ENCODE measurements around the gene KLK4. TPM values are rescaled to one million over a fixed set of nuclear protein-coding genes. Genes with fewer than 3 reads are reported as not detected.
A peak's percentile ranks its signal among the peaks of the same experiment; 100 is the strongest.
"Not testable (repeated sequence)": the region's sequence is repeated elsewhere in the genome, so short reads cannot be mapped to it uniquely, and the experiment has no call there.

Gene KLK4
- total RNA-seq, 2 donors from 2014 or later = not detected

- peak; percentile 79 to 96 for ATAC-seq
- peak; percentile 71 for DNase-seq
- intact Hi-C loops (cut with DNase I) = loop anchor here in 1 of 2 donors (10.0 kb wide), 2 partner anchors 388 to 558 kb away; partner anchors contain the start of gene NAPSA
Observed at GRCh38 chr19:50922317-50922853, 11.2 kb upstream of the KLK4 start.

GRCh38 chr19:50921426-50922316 is 10.5 kb upstream of the KLK4 start:
- intact Hi-C loops (cut with DNase I) = loop anchor here in 1 of 2 donors (10.0 kb wide), 2 partner anchors 387 to 557 kb away; partner anchors contain the start of gene NAPSA
- ATAC-seq = no peak
- DNase-seq = no peak

DNA sequence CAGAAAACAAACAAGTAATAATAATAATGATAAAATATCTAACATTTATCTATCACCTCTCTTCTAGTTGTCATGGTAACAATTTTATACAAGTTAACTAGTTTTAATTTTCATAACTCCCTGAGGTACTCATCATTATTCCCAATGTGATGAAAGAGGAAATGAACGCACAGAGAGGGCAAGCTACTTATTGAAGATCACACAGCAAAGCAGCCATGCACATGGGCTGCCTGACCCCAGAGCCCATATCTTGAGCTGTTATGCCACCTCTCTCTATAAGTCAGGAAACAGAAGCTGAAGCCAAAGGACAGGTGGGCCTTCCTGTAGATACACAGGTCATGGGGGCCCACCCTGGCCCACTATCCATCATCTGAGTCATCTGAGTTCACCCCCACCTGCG is 4.9 kb upstream of the KLK4 start:
- no peak for ATAC-seq
- intact Hi-C loops (cut with DNase I) = no loop called here
- DNase-seq = no peak

DNA sequence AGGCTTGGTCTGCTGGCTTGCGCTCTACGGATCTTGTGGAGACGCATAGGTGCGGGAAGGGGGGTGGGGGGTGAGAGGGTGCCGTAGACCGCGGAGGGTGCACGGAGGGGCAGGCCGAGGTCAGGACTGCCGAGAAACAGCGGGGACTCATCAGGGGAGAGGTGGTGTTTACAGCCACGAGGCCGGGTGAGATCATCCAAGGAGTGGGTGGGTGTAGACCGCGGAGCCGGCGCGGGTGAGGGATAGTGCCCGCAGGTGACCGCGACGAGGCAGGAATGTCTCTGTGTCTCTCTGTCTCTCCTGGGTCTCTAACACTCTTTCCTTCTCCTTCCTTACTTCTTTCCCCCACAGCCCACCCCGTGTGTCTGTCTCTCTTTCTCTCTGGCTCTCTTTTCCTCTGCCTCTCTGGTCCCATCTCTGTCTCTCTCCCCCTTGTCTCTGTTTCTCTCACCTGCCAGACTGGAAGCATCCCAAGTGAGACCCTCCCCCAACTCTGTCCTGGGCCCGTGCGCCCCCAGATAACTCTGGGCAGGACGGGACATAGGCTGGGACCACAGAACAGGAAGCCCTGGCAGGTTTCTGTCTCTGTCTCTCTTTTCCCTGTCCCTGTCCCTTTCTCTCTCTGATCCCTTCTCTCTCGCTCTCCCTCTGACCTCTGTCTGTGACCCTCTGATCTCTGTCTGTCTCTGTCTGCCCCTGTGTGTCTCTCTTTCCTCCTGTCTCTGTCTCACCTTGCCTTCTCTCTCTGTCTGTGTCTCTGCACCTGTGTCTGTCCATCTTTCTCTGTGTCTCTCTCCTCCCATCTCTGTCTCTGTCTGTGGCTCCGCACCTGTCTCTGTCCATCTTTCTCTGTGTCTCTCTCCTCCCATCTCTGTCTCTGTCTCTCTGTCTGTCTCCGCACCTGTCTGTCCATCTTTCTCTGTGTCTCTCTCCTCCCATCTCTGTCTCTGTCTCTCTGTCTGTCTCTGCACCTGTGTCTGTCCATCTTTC is 1.8 kb upstream of the KLK4 start:
- ATAC-seq (no peak), DNase-seq (no peak)
- intact Hi-C loops (cut with DNase I) = no loop called here

GRCh38 chr19:50912102-50912599 is 956 bp upstream of the KLK4 start:
- DNase-seq (no peak), ATAC-seq (no peak)
- intact Hi-C loops (cut with DNase I) = no loop called here

DNA sequence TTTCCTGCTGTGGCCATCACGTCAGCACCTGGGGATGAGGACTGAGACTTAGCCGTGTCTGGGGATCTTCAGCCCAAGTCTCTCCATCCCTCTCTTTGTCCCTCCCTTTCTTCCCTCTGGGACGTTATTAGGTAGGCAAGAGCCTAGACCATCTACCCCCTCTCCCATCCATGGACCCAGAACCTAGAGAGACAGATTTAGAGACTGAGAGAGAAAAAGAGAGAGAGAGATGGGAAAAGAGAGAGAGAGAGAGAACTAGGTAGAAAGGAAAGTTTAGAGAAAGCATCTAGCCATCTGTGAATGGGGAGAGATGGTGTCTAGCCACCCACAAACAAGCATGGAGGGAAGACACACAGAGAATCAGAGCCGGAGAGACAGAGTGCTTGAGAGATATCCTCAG is 473 bp downstream of the KLK4 start:
- no peak for DNase-seq
- intact Hi-C loops (cut with DNase I) = no loop called here

GRCh38 chr19:50909240-50910070 is 1.7 kb downstream of the KLK4 start:
- intact Hi-C loops (cut with DNase I) = no loop called here
- peak in 1 of 2 donors; percentile 86 for ATAC-seq

More for the DNA sequence above, 473 bp downstream of the KLK4 start:
- ATAC-seq = no peak

GRCh38 chr19:50908336-50908735 is 2.9 kb downstream of the KLK4 start:
- ATAC-seq (no peak), DNase-seq (no peak)
- intact Hi-C loops (cut with DNase I) = no loop called here

More at GRCh38 chr19:50909240-50910070, 1.7 kb downstream of the KLK4 start:
- peak; percentile 37 for DNase-seq

DNA sequence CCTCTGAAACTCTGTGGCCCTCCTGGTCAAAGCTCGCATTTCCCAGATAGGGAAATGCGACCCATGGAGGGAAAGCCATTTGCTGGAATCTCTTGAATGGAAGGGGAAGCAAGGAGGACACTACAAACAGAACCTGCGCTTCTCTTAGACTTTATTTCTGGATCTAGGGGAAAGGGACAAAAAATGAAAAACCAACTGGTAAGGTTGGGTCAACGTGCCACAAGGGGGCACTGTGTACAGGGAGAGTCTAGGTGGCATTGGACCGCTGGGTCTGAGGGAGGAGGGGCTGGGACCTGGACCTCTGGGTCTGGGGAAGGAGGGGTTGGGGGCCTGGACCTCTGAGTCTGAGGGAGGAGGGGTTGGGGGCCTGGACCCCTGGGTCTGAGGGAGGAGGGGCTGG is 5.0 kb downstream of the KLK4 start:
- ATAC-seq (peak in 1 of 2 donors; percentile 24), DNase-seq (no peak)
- intact Hi-C loops (cut with DNase I) = no loop called here

DNA sequence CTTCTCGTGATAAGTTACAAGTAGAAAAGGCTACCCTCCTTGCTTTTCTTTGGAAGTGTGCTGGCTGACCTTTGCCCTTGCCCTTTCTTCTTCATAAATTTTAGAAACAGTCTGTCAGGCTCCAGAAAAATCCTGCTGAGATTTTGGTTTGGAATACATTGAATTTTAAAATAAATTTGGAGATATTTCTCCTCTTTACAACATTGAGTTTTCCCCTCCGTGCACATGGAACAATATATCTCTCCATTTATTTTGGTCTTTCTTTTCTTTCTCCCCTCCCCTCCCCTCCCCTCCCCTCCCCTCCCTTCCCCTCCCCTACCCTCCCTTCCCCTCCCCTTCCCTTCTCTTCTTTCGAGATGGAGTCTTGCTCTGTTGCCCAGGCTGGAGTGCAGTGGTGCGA is 8.6 kb downstream of the KLK4 start:
- DNase-seq (no peak), ATAC-seq (no peak)
- intact Hi-C loops (cut with DNase I) = no loop called here

- no peak for DNase-seq
- intact Hi-C loops (cut with DNase I) = no loop called here
- ATAC-seq = no peak
Observed at GRCh38 chr19:50899569-50899968, 11.6 kb downstream of the KLK4 start.

- intact Hi-C loops (cut with DNase I) = no loop called here
- ATAC-seq (no peak), DNase-seq (no peak)
Observed at GRCh38 chr19:50898018-50898417, 13.2 kb downstream of the KLK4 start.

- DNase-seq = no peak
- no peak for ATAC-seq
- intact Hi-C loops (cut with DNase I) = no loop called here
Observed at GRCh38 chr19:50897612-50898011, 13.6 kb downstream of the KLK4 start.

- intact Hi-C loops (cut with DNase I) = no loop called here
- ATAC-seq = no peak
- no peak for DNase-seq
Observed at GRCh38 chr19:50897191-50897607, 14.0 kb downstream of the KLK4 start.

DNA sequence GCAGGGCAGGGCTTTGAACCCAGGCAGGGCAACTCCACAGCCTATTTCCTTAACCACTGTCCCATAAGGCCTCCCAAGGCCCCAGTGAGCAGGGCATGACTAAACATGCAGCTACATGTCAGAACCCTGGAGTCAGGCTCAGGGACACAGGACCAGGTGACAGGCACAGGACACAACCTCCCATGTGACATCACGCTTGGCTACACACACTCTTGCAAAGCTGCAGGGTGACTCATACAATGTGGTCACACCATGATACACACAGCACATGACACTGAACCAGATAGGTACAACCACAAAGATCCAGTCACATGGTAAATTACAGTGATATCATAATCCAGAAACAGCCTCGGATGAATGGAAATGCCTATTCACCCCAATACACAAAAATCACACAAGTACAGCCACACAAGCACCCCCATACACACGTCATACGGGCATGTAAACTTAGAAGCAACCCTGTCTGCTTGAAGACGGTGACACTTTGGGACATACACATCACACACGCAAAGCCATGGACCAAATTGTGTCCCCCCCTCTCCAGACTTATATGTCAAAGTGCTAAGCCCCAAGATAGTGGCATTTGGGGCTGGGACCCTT is 14.5 kb downstream of the KLK4 start:
- DNase-seq (no peak), ATAC-seq (no peak)
- intact Hi-C loops (cut with DNase I) = no loop called here

- intact Hi-C loops (cut with DNase I); DNase-seq; ATAC-seq: not testable (repeated sequence)
Observed at GRCh38 chr19:50896089-50896590, 15.1 kb downstream of the KLK4 start.

DNA sequence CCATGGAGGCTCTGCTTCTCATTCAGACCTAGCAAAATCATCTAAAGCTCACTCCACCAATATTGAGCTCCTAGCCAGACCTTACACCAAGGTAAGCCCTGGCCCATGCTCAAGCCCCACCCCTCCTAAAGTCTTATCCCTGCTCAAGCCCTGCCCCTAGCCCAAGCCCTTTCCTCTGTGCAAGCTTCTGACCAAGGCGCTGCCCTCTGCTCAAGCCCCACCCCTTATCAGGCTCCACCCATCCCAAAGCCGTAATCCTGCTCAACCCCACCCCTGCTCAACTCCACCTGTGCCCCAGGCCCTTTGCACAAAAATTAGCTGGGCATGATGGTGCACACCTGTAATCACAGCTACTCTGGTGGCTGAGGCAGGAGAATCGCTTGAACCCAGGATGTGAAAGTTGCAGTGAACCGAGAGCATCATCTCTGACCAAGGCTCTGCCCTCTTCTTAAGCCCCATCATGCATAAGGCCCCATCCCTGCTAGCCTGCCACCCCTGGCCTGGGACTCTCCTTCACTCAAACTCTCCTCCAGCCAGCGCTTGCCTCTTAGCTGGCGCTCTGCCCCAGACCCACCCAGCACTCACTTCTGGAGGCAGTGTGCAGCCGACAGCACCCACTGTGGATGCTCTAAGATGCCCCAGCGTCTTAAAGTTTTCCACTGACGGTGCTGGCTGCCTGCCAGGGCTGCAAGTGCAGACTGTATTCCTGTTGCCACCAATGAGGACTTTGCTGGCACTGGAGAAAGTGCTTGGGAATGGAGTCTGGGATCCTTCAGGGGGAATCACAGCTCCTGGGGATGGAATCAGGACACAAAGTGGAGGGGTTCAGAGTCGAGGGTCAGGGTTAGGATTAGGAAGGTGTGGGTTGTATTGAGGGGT is 16.5 kb downstream of the KLK4 start:
- ATAC-seq (no peak), DNase-seq (no peak)
- intact Hi-C loops (cut with DNase I) = no loop called here
